Fibroblast of skin of back (primary cell): ENCODE results near the gene THEMIS.
"Not testable (repeated sequence)": the region's sequence is repeated elsewhere in the genome, so short reads cannot be mapped to it uniquely, and the experiment has no call there.

ENCODE experiments used
- DNase-seq: peaks from one replicate; pipeline ENCODE4 v3.0.0-alpha.2; 2013

The THEMIS gene

GRCh38 chr6:127718694-127719093, 182.2 kb downstream of the THEMIS start:
- DNase-seq = no peak

- DNase-seq = no peak
Observed at GRCh38 chr6:127717384-127717783, 183.5 kb downstream of the THEMIS start.

- peak; percentile 14 for DNase-seq
Observed at GRCh38 chr6:127716465-127716864, 184.4 kb downstream of the THEMIS start.

GRCh38 chr6:127710668-127711067, 190.2 kb downstream of the THEMIS start:
- no peak for DNase-seq

- DNase-seq = no peak
Observed at GRCh38 chr6:127706216-127706615, 194.6 kb downstream of the THEMIS start.

GRCh38 chr6:127695108-127695507, 205.8 kb downstream of the THEMIS start:
- no peak for DNase-seq

GRCh38 chr6:127691146-127691545, 209.7 kb downstream of the THEMIS start:
- DNase-seq = no peak

- no peak for DNase-seq
Observed at GRCh38 chr6:127690588-127690987, 210.3 kb downstream of the THEMIS start.

GRCh38 chr6:127690092-127690491, 210.8 kb downstream of the THEMIS start:
- peak; percentile 21 for DNase-seq

- DNase-seq = not testable (repeated sequence)
Observed at GRCh38 chr6:127687490-127687889, 213.4 kb downstream of the THEMIS start.

- DNase-seq = peak; percentile 17
Observed at GRCh38 chr6:127686084-127686483, 214.8 kb downstream of the THEMIS start.

- DNase-seq = no peak
Observed at GRCh38 chr6:127684501-127684900, 216.4 kb downstream of the THEMIS start.
